ENCODE results near the gene GARNL3. TPM values are rescaled to one million over a fixed set of nuclear protein-coding genes. Genes with fewer than 3 reads are reported as not detected.

The GARNL3 gene
- total and polyA plus RNA-seq, 2 experiments from 2014 or later, result 24.8 to 34.2 TPM

- Histone ChIP-seq H3K9me3 (ENCODE audit: low read depth) (no peaks in the 10 kb centered on the region), H3K27me3 (no peaks in the 10 kb centered on the region), H3K4me3 (no peak overlapping the region), H3K27ac (no peak overlapping the region), H3K36me3 (peaks cover 5% of the 10 kb centered on the region), H3K4me1 (ENCODE audit: low read depth) (peaks cover 10% of the 10 kb centered on the region)
- TF ChIP-seq, protein P1, sequence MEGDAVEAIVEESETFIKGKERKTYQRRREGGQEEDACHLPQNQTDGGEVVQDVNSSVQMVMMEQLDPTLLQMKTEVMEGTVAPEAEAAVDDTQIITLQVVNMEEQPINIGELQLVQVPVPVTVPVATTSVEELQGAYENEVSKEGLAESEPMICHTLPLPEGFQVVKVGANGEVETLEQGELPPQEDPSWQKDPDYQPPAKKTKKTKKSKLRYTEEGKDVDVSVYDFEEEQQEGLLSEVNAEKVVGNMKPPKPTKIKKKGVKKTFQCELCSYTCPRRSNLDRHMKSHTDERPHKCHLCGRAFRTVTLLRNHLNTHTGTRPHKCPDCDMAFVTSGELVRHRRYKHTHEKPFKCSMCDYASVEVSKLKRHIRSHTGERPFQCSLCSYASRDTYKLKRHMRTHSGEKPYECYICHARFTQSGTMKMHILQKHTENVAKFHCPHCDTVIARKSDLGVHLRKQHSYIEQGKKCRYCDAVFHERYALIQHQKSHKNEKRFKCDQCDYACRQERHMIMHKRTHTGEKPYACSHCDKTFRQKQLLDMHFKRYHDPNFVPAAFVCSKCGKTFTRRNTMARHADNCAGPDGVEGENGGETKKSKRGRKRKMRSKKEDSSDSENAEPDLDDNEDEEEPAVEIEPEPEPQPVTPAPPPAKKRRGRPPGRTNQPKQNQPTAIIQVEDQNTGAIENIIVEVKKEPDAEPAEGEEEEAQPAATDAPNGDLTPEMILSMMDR (IDR thresholded peaks at IDR 0.05; ENCODE audit: low read depth, low read length), result no peak
- DNase-seq (ENCODE audit: low read depth in 1 of 2, low spot score in 1 of 2), result no peak
These were observed 138.0 kb downstream of the GARNL3 start for GRCh38 chr9:127402401-127403090.

DNA sequence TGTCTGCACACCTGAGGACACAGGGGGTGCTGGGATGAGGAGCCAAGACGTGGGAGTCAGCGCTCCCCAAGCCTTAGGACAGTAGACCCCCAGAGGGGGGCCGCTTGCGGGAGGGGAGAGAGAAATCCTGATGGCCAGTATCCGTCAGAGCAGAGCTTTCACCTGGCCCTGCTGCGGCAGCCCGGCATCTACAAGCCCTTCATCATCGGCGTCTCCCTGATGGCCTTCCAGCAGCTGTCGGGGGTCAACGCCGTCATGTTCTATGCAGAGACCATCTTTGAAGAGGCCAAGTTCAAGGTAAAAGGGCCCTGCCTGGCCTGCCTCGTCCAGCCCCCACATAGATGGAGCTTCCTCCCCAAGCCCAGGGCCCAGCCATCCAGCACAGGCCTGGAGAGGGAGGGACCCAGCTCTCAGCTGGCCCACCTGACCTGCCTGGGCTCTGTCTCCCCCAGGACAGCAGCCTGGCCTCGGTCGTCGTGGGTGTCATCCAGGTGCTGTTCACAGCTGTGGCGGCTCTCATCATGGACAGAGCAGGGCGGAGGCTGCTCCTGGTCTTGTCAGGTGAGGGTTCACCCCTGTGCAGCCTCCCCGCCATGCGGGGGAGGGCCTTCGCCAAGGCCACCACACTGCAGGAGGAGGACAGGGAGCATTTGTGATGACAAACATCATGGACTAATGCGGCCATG is 139.1 kb downstream of the GARNL3 start:
- H3K4me1 ChIP-seq (ENCODE audit: low read depth), result peaks cover 14% of the 10 kb centered on the region
- no peak for DNase-seq (ENCODE audit: low read depth in 1 of 2, low spot score in 1 of 2)
- TF ChIP-seq, protein P1 (IDR thresholded peaks at IDR 0.05; ENCODE audit: low read depth, low read length), result no peak
- H3K4me3 ChIP-seq, result no peak overlapping the region
- H3K36me3 ChIP-seq, result peaks cover 5% of the 10 kb centered on the region
- no peak overlapping the region for H3K27ac ChIP-seq
- H3K27me3 ChIP-seq, result no peaks in the 10 kb centered on the region
- H3K9me3 ChIP-seq (ENCODE audit: low read depth), result no peaks in the 10 kb centered on the region

DNA sequence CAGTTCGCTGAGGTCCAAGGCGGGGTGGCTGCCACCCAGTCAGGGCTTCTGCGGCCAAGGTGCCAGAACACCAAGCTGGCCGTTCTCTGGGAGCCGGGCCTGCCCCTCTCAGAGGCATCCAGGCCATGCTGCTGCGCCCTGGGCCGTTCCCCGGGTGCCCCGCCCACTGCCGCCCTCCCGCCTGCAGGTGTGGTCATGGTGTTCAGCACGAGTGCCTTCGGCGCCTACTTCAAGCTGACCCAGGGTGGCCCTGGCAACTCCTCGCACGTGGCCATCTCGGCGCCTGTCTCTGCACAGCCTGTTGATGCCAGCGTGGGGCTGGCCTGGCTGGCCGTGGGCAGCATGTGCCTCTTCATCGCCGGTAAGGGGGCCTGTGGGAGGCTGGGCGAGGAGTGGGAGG is 140.1 kb downstream of the GARNL3 start:
- Histone ChIP-seq H3K4me1 (ENCODE audit: low read depth) (peaks cover 14% of the 10 kb centered on the region), H3K27me3 (no peaks in the 10 kb centered on the region), H3K9me3 (ENCODE audit: low read depth) (no peaks in the 10 kb centered on the region), H3K27ac (no peak overlapping the region), H3K4me3 (no peak overlapping the region), H3K36me3 (peaks cover 5% of the 10 kb centered on the region)
- TF ChIP-seq, protein P1 (IDR thresholded peaks at IDR 0.05; ENCODE audit: low read depth, low read length), result no peak
- no peak for DNase-seq (ENCODE audit: low read depth in 1 of 2, low spot score in 1 of 2)

DNA sequence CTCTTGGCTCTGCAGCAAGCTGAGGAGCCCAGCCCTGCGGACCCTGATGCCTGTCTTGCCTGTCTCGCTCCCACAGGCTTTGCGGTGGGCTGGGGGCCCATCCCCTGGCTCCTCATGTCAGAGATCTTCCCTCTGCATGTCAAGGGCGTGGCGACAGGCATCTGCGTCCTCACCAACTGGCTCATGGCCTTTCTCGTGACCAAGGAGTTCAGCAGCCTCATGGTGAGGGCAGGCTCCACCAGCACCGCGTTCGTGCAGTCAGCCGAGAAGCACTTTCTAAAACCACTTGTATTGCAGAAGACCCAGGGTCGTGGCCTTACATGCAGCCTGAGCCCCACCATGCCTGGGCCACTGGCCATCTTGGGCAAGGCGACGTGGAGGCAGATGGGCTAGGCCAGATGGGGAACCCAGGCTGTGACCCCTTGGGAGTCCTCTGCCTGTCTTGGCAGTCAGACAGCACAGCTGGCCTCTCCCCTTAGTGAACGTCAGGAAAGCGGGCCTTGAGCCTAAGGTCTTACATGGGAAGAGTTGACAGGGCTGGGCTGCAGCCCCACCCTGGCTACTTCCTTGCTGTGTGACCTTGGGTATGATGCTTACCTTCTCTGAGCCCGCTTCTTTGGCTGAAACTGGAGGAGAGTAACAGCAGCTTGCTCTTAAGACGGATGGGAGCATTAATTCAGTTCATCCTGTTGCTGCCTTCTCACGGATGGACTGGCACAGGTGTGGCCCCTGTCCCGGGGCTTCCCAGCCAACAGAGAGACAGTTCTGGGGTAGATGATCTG is 141.0 kb downstream of the GARNL3 start:
- no peak overlapping the region for H3K4me3 ChIP-seq
- H3K27ac ChIP-seq, result peak overlapping the region; percentile 74
- H3K27me3 ChIP-seq, result no peaks in the 10 kb centered on the region
- no peak for DNase-seq (ENCODE audit: low read depth in 1 of 2, low spot score in 1 of 2)
- peaks cover 5% of the 10 kb centered on the region for H3K36me3 ChIP-seq
- H3K4me1 ChIP-seq (ENCODE audit: low read depth), result peaks cover 14% of the 10 kb centered on the region
- H3K9me3 ChIP-seq (ENCODE audit: low read depth), result no peaks in the 10 kb centered on the region
- TF ChIP-seq, protein P1 (IDR thresholded peaks at IDR 0.05; ENCODE audit: low read depth, low read length), result no peak

DNA sequence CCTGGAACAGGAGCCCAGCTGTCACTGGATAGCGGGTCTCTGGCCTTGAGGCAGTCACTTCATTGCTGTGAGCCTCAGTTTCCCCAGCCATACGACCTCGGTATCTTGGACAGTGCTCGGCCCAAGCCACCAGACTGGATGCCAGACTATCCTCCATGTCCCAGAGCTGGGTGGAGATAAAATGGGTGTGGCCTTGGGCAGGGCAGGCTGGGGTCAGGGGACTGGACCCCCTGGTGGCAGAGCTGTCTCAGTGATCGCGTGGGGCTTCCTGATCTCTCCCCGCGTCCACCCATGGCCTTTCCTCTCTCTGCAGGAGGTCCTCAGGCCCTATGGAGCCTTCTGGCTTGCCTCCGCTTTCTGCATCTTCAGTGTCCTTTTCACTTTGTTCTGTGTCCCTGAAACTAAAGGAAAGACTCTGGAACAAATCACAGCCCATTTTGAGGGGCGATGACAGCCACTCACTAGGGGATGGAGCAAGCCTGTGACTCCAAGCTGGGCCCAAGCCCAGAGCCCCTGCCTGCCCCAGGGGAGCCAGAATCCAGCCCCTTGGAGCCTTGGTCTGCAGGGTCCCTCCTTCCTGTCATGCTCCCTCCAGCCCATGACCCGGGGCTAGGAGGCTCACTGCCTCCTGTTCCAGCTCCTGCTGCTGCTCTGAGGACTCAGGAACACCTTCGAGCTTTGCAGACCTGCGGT is 142.4 kb downstream of the GARNL3 start:
- Histone ChIP-seq H3K4me1 (ENCODE audit: low read depth) (peaks cover 14% of the 10 kb centered on the region), H3K27ac (peak overlapping the region; percentile 74), H3K9me3 (ENCODE audit: low read depth) (no peaks in the 10 kb centered on the region), H3K4me3 (no peak overlapping the region), H3K27me3 (no peaks in the 10 kb centered on the region), H3K36me3 (peaks cover 5% of the 10 kb centered on the region)
- TF ChIP-seq, protein P1 (IDR thresholded peaks at IDR 0.05; ENCODE audit: low read depth, low read length), result no peak
- DNase-seq (ENCODE audit: low read depth in 1 of 2, low spot score in 1 of 2), result peak in 1 of 2 donors; percentile 78

Data from cardiac muscle cell (in vitro differentiated cells and primary cell).